Right ventricle myocardium superior (tissue), 1 donor: Measurements from ENCODE around the gene OSBPL10. TPM values are rescaled to one million over a fixed set of nuclear protein-coding genes. Genes with fewer than 3 reads are reported as not detected.

ENCODE experiments used
- ATAC-seq: fragments of 200-7000 bp; cut with Tn5 transposase; one replicate; pipeline ENCODE4 v1.9.1; 2020; ENCODE audit warnings: mild to moderate bottlenecking; ENCODE audit not compliant: poor library complexity
- DNase-seq: peaks from one replicate; pipeline ENCODE4 v3.0.0-alpha.2; 2020
- intact Hi-C: fragments of 100-400 bp; cut with DNase I; formaldehyde crosslinking; loops from one replicate; pipeline ENCODE4 v1.11.2; 2022
- total RNA-seq: library from RNA; stranded (reverse); fragmentation: NEBNext Ultra II Directional; extraction: Animal tissue kit (Norgen Biotek cat#: 25700); gene quantifications from one replicate; pipeline ENCODE4 v1.2.1, GENCODE V29; 2021
- donor health status: DM: no; HTN: yes; CAD: no; lungs with severe emphysema.

Gene OSBPL10
- total RNA-seq, 1 donor from 2014 or later = 5.1 TPM

DNA sequence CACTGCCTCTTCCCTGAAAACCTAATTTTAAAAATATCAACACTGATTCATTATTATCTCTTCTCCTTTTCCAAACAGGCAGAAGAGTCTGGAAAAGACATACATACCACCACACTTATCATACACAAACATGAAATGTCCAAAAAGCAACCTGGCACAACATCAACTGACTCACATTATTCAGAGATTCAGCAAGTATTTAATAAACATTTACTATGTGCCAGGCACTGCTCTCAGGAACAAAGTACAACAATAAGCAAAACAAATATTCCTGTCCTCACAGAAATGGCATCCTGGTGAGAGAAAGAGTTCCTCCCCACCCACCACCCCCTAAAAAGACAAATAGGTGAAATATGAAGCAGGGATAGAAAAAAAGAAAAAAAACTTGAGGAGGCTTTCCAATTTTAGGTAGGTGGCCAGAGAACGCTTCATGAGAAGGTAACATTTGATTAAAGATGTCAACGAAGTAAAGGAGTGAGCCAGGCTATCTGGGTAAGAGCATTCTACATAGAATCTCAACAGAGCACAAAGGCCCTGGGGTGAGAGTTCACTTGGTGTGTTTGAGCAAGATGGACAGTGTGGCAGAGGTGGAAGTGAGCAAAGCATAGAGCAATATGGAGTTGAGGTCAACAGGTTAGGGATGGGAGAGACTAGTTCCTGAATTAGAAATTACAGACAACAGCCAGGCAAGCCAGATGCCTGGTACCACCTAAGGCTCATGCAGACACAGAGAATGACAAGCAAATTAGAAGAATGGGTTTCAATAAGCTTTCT is 141.7 kb downstream of the OSBPL10 start:
- no peak for ATAC-seq

DNA sequence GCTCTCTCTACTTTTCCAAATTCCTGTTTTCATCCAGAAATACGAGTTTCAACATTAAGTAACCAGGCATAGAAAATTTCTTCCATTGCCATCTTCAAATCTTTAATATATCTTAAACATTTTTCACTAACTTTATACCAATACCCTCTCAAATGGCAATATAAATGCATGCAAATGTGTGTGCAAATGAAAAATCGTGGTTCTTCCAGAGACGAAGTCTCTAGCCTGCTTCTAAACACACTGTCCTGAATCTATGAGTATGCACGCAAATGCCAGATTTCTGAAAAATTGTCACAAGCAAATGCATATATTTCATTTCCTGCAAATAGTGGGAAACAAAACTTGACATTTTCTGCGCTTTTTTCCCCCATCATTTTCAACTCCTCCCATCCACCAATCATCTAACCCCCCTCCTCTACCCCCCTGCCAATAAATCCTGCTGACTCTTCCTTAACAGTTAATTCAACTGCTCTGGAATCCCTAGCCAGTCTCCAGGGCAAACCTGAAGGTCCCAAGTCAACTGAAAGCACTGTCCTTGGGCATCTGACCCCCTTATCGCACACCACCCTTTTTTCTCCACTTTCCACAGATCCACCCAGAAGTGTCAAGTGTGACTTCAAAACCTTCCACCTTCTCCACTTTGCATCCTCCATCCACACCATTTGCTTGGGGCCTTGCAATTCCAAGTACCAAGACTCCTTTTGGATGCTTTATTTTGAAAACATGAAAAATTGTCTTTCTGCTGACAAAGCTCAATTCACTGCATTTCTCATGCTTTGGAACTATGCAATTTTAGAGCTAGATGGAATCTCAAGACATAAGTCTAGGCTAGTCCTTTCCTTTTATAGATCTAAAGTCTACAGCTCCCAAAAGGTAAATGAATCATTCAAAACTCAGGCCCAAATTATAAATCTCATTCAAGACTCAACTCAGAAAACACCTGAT is 144.7 kb downstream of the OSBPL10 start:
- no peak for DNase-seq
- no peak for ATAC-seq
- intact Hi-C loops = no loop called here

More for the DNA sequence above, 141.7 kb downstream of the OSBPL10 start:
- intact Hi-C loops = no loop called here
- DNase-seq = no peak

DNA sequence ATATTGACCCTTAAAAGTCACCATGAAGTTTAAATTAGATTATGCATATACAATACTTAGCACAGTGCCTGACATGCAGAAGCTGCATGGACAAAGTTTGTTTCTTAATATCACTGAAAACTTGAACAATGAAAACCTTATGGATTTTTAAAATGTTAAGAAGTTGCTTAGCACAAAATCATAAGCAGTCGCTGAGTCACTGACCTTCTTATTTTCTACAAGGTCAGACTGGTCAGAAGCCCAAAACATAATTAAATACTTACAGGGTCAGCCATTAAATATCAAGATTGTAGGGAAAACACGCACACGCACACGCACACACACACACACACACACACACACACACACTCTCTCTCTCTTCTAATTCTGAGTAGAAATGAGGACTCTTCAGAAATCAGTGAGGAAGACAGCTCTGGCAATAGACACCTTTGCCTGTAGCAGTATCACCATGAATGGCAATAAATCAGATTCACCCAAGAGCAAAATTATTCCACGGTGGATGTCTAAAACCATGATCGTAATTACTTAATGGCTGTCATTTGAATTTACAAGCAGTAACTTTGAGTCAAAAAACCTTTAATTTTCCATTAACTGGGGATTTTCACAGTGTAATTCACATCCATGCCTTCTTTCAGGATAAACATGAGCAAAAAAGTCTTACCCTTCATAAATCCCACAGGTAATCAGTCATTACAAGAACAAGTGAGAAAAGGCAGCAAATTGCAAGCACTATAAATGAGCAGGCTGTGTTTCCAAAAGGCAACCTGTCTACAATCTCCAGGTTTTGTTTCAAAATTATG is 147.5 kb downstream of the OSBPL10 start:
- DNase-seq = no peak
- no peak for ATAC-seq
- intact Hi-C loops = no loop called here

DNA sequence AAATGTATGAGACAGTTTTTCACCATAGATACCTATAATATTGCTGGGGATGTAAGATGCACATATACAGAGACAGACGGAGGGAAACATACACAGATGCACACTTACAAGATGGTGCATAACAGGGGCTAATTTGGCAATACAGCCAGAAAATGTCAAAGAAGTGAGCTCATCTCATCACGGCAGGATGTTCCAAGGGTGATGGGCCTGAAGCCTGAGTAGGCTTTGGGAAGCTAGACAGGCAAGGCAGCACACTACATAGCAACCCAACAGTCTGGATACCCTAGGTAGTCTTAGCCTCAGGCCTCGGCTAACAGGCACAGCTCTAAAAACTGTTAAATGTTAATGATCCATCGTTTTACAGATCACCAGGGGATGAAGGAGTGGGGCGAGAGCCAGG is 148.5 kb downstream of the OSBPL10 start:
- intact Hi-C loops = no loop called here

DNA sequence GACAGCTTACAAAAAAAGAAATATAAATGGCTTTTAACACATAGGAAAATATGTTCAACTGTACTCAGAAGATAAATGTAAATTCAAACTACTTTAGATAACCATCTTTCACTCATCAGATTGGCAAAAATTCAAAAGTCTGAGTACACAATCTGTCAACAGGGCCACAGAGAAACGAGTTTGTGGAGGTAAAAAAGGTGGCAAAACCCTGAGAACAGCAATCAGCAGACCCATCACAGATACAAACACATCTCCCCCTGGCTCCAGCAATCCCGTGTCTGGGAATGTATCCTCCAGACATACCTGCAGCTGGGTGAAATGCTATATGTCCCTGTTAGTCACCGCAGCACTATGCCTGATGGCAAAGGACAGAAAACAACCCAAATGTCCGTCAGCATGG is 149.5 kb downstream of the OSBPL10 start:
- intact Hi-C loops = no loop called here
- no peak for DNase-seq
- no peak for ATAC-seq

More for the DNA sequence above, 148.5 kb downstream of the OSBPL10 start:
- no peak for ATAC-seq
- DNase-seq = no peak

DNA sequence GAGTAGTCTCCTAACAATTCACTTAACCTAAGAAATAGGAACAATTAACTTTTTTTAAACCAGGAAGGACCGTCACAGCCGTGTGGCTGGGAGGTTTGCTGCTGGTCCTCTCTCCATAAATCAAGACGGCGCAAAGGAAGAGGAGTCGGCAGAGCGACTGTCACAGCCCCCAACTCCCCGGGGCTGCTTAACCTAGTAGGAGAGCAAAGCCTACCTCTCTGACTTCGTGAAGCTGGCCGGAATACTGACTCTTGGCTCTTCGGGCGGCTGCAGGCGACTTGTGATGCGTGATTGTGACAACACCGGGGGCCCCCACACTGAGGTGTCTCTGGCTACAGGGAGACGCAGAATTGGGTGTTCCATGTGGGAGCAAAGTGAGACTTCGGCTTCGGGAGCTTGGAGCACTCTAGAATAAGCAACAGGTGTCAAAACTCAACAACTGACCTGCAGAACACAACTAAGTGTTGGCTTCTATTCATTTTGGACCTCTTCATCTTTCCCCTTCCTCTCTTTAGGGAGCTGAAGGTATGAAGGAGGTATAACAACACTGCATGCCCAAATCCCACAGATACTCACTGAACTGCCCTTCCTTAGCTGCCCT is 151.1 kb downstream of the OSBPL10 start:
- DNase-seq (no peak), ATAC-seq (no peak)
- intact Hi-C loops = no loop called here

DNA sequence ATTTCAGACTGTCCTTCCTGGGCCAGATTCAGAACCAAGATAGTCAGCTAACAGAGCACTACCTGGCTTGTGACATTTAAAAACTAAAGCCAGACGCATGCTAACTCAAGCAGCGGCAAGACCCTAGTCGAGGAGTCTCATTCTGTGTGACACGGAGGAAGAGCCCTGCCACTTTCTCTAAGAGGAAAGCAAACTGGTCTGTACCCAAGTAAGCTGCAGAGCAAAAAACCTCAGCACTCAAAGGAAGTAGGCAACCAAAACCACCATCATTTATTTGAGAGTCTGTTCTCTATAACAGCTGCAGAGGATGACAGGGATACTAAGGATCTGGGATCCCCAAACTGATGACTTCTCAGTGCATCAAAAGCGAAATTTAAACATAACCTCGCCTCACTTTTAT is 152.1 kb downstream of the OSBPL10 start:
- no peak for DNase-seq
- ATAC-seq = no peak
- intact Hi-C loops = no loop called here

DNA sequence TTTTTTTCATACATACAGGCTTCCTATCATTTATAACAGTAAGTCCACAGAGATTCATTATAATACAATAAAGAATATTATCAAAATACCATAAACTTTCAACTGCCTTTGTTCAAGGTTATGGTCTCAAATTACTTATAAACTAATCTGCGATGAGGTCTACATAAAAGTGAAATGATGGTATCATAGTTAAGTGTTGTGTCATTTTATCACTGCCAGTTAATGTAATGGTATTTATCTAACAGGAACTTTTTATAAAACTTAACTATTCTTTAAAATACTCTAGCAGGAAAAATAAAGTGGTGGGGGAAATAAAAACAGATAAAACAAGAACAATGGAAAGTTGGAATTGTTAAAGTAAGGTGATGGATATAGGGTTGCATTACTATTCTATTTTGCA is 153.1 kb downstream of the OSBPL10 start:
- DNase-seq (no peak), ATAC-seq (no peak)
- intact Hi-C loops = no loop called here

DNA sequence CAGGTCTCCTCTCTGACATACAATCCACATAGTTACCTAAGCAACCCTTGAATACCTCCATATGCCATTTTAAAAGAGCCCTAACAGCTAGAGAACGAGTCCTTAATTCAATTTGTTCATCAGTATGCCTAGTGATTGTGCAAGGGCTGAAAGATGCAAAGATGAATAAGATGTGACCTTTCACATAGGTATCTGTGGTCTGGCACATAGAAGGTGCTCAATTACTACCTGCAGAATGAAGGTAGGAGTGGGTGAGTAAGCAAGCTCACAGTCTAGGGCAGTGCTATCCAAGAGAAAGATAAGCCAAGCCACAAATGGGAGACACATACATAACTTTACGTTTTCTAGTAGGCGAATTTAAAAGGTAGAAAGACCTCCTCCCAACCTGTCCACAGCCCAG is 157.9 kb downstream of the OSBPL10 start:
- intact Hi-C loops = no loop called here
- no peak for DNase-seq
- ATAC-seq = no peak

DNA sequence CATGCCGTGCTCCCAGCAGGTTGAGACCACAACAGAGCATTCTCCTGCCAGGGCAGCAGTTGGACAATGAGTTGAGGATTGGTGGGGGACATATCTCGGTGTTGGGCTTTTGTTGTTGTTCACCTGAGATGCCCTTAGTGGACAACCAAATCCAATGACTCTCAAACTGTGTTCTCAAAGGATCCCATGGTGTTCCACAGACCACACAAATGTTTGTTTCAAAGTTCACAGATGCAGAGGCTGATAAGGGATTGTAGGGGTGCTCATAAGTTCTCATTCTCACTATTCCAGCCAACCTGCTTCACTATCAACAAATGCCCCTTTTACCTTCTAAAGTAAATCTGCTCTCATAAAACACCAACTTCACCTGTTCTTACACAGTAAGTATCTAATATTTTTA is 159.9 kb downstream of the OSBPL10 start:
- ATAC-seq (no peak), DNase-seq (no peak)
- intact Hi-C loops = no loop called here

DNA sequence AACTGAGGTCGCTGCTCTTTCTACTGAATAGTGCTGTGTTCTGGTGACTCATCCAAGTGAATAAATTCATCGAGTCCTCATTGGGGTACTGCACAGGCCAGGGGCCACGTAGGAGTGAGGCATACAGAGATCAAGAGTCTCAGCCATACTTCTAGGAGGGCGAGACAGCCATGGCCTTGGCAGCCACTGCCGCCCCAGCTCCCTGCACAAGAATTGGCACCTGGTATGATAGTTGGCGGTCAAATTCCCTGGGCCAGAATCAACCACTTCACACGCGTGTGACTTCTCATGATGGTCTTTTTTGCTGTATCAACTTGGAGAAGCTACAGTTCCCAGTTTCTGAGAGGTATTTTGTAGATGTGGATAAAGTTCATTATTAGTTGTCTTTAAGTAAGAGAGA is 161.6 kb downstream of the OSBPL10 start:
- intact Hi-C loops = no loop called here
- no peak for ATAC-seq
- no peak for DNase-seq

DNA sequence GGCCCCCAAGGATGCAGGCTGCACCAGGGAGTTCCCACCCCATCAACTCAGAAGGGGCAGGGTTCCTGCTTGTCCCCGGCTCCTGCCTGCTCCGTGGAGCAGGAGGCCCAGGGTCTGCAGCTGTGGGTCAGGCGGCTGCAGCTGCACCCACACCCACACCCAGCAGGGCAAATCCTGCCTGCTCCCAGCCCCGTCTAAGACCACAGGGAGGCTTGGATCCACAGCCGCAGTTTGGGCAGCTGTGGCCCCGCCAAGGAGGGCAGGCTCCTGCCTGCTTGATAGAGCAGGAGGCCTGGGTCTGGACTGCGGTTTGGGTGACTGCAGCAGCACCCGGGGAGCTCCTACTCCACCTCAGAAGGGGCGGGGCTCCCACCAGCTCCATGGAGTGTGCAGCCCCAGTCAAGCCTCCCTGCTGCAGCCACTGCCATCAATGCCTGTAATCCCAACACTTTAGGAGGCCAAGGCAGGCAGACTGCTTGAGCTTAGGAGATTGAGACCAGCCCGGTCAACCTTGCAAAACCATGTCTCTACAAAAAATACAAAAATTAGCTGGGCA is 163.6 kb downstream of the OSBPL10 start:
- intact Hi-C loops = no loop called here
- no peak for DNase-seq
- ATAC-seq = no peak

DNA sequence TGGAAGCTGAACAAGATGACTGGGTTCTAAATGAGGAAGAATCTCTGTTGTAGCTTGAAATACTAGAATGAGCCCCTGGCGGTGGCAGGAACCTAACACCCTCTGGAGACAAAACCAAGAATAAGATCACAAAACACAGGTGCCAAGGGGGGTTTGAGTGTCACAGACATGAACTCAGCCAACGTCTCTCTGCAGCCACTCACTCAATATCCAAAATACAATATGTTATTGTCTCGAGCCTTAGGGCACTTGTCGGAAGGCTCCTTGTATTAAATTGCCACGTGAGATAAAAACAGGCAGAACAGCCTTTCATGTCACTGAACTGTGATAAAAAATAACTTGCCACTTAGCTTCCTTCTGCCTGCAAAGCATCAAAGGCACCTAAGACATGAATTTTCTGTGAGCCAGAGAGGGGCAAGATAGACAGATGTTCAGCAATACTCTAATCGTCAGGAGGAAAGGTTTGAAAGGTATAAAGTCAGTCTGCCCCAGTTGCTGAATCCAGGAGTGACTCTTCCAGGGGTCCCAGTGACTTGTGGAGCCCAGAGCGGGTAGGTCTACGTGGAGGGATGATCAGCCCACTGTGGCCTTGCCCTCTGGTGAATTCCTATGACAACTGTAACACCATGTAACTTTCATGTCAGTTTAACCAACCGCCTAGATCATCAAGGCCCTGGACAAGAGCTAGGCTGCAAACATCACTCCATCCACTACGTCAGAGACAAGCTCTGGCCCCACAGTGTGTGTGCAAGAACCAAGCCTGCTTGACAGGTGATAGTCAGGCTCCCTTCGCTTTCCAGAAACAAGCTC is 165.2 kb downstream of the OSBPL10 start:
- intact Hi-C loops = no loop called here
- ATAC-seq (no peak), DNase-seq (no peak)

DNA sequence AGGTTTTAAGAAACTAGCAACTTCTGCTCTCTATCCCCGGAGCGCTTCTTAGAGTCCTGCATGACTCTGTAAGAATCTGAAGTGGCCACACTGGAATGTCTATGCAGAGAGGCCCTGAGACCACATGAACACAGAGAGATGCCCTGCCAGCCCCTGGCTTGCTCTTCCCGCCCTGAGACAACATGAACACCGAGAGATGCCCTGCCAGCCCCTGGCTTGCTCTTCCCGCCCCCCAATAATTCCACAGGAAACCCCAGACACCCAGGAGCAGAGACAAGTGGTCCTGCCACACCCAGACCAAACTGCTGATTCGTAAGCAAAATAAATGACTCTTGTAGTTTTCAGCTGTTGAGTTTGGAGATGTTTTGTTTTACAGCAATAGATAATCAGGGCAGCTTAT is 166.1 kb downstream of the OSBPL10 start:
- intact Hi-C loops = no loop called here
- ATAC-seq (no peak), DNase-seq (no peak)

DNA sequence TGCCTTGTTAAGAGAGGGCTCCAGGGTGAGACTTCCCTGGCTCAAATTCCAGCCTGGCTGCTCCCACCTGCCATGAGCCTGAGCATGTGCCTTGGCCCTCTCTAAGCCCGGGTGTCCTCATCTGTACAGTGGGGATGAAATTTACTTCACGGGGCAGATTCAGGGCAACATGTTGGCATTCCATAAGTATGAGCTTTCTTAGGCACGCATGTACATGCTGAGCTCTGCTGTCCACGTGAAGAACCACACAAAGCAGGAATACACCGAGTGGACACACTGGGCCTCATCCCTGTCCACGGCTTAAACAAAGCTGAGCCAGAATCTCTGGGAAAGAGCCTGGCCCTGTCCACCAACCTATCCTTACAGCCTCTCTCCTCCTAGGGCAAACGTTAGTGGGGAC is 167.4 kb downstream of the OSBPL10 start:
- ATAC-seq = no peak
- intact Hi-C loops = no loop called here
- no peak for DNase-seq

DNA sequence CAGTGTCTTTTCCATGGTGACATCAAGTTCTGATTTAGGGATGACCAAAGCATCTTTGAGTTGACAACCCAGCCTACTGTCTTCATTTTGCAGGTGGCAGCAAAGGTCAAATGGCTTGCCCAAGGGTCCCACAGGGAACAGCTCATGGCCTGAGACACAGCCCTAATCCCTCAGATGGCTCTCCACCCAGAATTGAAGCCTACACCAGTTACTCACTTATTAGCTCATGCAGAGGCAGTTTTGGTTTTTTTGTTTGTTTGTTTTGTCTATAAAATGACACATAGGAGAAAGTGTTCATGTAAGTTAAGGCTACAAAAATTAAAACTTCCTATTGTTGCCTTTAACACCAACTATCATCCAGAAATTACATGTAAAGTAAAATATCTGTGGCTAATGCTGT is 167.9 kb downstream of the OSBPL10 start:
- ATAC-seq (no peak), DNase-seq (no peak)
- intact Hi-C loops = no loop called here

DNA sequence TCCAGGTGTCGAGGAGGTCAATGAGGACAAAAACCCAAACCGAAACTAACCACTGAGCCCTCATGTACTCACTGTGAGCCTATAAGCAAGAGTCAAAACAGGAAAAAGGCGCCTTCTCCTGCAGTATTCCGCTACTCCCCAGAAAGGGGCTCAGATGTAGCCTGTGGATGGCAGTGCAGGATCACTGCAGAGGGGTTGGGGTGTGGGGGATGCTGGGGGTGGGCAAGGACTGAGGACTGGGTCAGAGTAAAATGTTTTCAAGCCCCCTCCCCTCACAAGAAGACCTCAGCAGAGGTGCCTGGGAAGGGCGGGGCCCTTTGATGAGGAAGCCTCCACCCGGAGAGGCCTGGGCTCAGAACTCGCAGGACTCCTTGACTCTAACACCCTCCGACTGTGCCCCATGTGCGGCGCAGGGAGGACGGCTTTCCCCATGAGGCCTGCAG is 170.1 kb downstream of the OSBPL10 start:
- DNase-seq = no peak
- ATAC-seq = no peak
- intact Hi-C loops = no loop called here
